A549 treated with Mapracorat at 1 μM for 4 hours (cell line): Measurements from ENCODE around the gene XAF1. TPM values are rescaled to one million over a fixed set of nuclear protein-coding genes. Genes with fewer than 3 reads are reported as not detected.

Experiments used
- total RNA-seq: library from RNA; stranded (reverse); fragments of 200-300 nt; extraction: Qiagen RNA extraction; gene quantifications from 5 replicates; pipeline ENCODE4 v1.2.3, GENCODE V29; 2022

Gene XAF1, protein sequence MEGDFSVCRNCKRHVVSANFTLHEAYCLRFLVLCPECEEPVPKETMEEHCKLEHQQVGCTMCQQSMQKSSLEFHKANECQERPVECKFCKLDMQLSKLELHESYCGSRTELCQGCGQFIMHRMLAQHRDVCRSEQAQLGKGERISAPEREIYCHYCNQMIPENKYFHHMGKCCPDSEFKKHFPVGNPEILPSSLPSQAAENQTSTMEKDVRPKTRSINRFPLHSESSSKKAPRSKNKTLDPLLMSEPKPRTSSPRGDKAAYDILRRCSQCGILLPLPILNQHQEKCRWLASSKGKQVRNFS
- total RNA-seq = 0.10 TPM in 1 of 5 replicates, not detected in the others

GRCh38 chr17:6755731-6756184 is at the start of gene XAF1:
Gene XAF1, plus strand, starts transcription at chr17:6756046. Its CDS starts 33 bp downstream, at chr17:6756079.

DNA sequence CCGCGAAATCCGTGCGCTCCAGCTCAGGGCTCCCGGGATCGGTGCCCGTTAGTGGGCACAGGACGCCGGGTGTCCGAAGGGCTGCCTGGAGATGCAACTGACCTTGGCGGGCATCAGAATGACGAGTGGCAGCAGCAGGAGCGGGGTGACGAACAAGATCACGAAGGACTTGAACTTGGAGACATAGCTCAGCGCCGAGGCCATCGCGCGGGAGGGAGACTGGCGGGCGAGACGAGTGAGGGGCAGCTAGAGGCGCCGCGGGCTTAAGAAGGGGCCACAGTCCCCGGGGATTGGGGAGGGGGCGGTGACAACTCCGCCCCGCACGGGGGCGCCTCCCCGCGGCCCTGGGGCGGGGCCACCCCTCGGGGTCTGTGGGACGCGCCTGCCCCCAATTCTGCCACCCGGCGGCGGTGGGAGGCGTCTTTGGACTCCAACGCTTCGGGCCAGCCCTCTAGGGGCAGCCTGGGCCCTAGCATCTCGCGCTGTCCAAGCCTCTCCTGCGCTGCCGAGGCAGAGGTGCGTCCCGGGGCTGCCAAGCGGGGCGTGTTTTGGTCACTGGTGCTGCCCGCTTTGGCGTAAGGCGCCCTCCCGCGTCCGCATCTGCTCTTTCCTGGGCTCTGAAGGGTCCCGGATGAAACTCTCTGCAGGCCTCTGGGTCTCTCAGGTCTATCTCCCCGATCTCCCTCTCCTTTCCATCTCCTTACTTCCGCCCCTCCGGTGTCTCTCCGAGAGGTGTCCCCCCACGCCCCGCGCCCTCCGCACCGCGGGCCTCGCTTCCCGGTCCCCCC is 42.5 kb upstream of the XAF1 start, which contains the start of gene SLC13A5:
Gene SLC13A5, minus strand, starts transcription at position 240 of the 788 bp plus-strand sequence. Its CDS starts 36 bp downstream, at position 204.

GRCh38 chr17:6775871-6776405 is 20.1 kb downstream of the XAF1 start, which contains the start of gene FBXO39:
Gene FBXO39, plus strand, starts transcription at chr17:6776215. Its CDS starts 3,654 bp downstream, at chr17:6779869.

Other genes starting within 250 kb of the XAF1 start
- 1.7 to 2.8 TPM (median 2.2 TPM) in 5 replicates for gene PITPNM3, start 199.5 kb upstream of the XAF1 start, total RNA-seq
- 17.5 to 20.8 TPM (median 19.1 TPM) in 5 replicates for gene KIAA0753, start 115.3 kb upstream of the XAF1 start, total RNA-seq
- gene TXNDC17, start 115.0 kb upstream of the XAF1 start, total RNA-seq = 404 to 457 TPM (median 423 TPM) in 5 replicates
- 22.7 to 35.1 TPM (median 31.9 TPM) in 5 replicates for gene MED31, start 104.4 kb upstream of the XAF1 start, total RNA-seq
- 1.7 to 3.5 TPM (median 2.6 TPM) in 5 replicates for gene C17orf100, start 104.3 kb upstream of the XAF1 start, total RNA-seq
- gene SLC13A5, start 42.7 kb upstream of the XAF1 start, total RNA-seq = 0.06 to 0.54 TPM (median 0.27 TPM) in 5 replicates
- gene FBXO39, start 20.2 kb downstream of the XAF1 start, total RNA-seq = not detected in 5 replicates
- 0.04 to 0.23 TPM (median 0.07 TPM) in 4 of 5 replicates, not detected in the other for gene TEKT1, start 75.7 kb downstream of the XAF1 start, total RNA-seq
- not detected in 5 replicates for gene ALOX12, start 240.0 kb downstream of the XAF1 start, total RNA-seq